DOHH2 (cell line): Measurements from ENCODE around the gene GRIPAP1.

Experiments
- H3F3A ChIP-seq: fragments of 200-600 bp; sonication (generic), shearing (Covaris generic); 2 replicates; pipeline ENCODE4 v1.6.0; 2016; ENCODE audit warnings: antibody characterized with exemption, mild to moderate bottlenecking; ENCODE audit not compliant: control insufficient read depth, insufficient read depth
- H3K27ac ChIP-seq: fragments of 200-600 bp; sonication (generic); 2 replicates; pipeline ENCODE4 v1.5.1; 2014; ENCODE audit warnings: low read depth, mild to moderate bottlenecking, low read length, moderate library complexity
- H3K27me3 ChIP-seq: fragments of 200-600 bp; sonication (generic); 2 replicates; pipeline ENCODE4 v1.6.1; 2014; ENCODE audit warnings: mild to moderate bottlenecking, low read length, mixed read lengths; ENCODE audit not compliant: control insufficient read depth
- H3K36me3 ChIP-seq: fragments of 200-600 bp; sonication (generic); 2 replicates; pipeline ENCODE4 v1.6.1; 2014; ENCODE audit warnings: mild to moderate bottlenecking, low read length, moderate library complexity, mixed read lengths; ENCODE audit not compliant: control insufficient read depth
- H3K4me1 ChIP-seq: fragments of 200-600 bp; sonication (generic); 2 replicates; pipeline ENCODE4 v1.6.1; 2014; ENCODE audit warnings: mild to moderate bottlenecking, low read length, mixed read lengths; ENCODE audit not compliant: control insufficient read depth
- H3K4me2 ChIP-seq: fragments of 200-600 bp; sonication (generic); 2 replicates; pipeline ENCODE4 v1.6.0; 2014; ENCODE audit warnings: mild to moderate bottlenecking, low read length, moderate library complexity
- H3K4me3 ChIP-seq: fragments of 200-600 bp; sonication (generic); 2 replicates; pipeline ENCODE4 v1.5.1; 2014; ENCODE audit warnings: mild to moderate bottlenecking, low read length, mixed read lengths
- H3K79me2 ChIP-seq: fragments of 200-600 bp; sonication (generic); 2 replicates; pipeline ENCODE4 v1.6.1; 2014; ENCODE audit warnings: mild to moderate bottlenecking, low read length, mixed read lengths; ENCODE audit not compliant: control insufficient read depth
- H3K9me2 ChIP-seq: fragments of 200-600 bp; sonication (generic); replicated peaks from 2 replicates; pipeline ENCODE4 v1.6.1; 2014; ENCODE audit warnings: mild to moderate bottlenecking, low read length, mixed read lengths; ENCODE audit not compliant: control insufficient read depth
- H3K9me3 ChIP-seq: fragments of 200-600 bp; sonication (generic); 2 replicates; pipeline ENCODE4 v1.6.1; 2014; ENCODE audit warnings: antibody characterized with exemption, low read length, mixed read lengths; ENCODE audit not compliant: control insufficient read depth, insufficient read depth
- H4K20me1 ChIP-seq: fragments of 200-600 bp; sonication (generic); 2 replicates; pipeline ENCODE4 v1.6.0; 2014; ENCODE audit warnings: low read depth, mild to moderate bottlenecking, antibody characterized with exemption, low read length, moderate library complexity; ENCODE audit not compliant: control insufficient read depth, insufficient read depth
- EZH2phosphoT487 ChIP-seq: fragments of 200-600 bp; sonication (generic); IDR thresholded peaks from 2 replicates; pipeline ENCODE4 v1.6.1; 2017; ENCODE audit warnings: borderline replicate concordance, mild to moderate bottlenecking, antibody characterized with exemption, low read length, moderate library complexity, mixed read lengths
- TF ChIP-seq, protein P1 (sequence below): fragments of 200-600 bp; sonication (generic); IDR thresholded peaks from one replicate; pipeline ENCODE4 v1.5.1; 2014; ENCODE audit warnings: antibody characterized with exemption, mild to moderate bottlenecking, low read depth, low read length; ENCODE audit not compliant: poor library complexity, severe bottlenecking

Gene GRIPAP1

DNA sequence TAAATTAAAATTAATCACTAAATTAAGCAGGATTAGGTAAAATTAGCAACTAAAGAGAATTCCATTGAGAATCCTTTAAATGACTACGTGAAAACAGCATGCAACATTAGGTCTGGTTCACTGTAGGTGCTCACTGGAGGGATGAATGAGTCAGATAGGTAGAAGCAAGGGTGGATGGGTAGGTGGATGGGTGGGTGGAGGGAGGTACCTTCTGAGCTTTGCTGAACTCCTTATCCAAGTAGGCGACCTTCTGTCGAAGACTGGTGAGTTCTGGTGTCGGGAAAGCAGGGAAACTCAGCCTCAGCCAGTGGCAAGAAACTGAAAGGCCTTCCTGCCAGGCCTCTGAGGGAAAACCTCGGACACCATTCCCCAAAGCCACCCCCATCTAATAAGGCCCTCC lies 3.0 kb downstream of the GRIPAP1 start:
- Histone ChIP-seq H3K36me3 (peaks cover 50% of the 10 kb centered on the region), H3F3A (no peaks in the 10 kb centered on the region), H3K4me3 (no peak overlapping the region), H3K27ac (no peak overlapping the region), H3K79me2 (peaks cover 20% of the 10 kb centered on the region), H3K9me2 (no peaks in the 10 kb centered on the region; the same call in 1 of the 2 replicates), H3K27me3 (no peaks in the 10 kb centered on the region), H4K20me1 (no peaks in the 10 kb centered on the region), H3K9me3 (no peaks in the 10 kb centered on the region), H3K4me2 (no peak overlapping the region), H3K4me1 (peaks cover 20% of the 10 kb centered on the region)
- TF ChIP-seq, protein P1, sequence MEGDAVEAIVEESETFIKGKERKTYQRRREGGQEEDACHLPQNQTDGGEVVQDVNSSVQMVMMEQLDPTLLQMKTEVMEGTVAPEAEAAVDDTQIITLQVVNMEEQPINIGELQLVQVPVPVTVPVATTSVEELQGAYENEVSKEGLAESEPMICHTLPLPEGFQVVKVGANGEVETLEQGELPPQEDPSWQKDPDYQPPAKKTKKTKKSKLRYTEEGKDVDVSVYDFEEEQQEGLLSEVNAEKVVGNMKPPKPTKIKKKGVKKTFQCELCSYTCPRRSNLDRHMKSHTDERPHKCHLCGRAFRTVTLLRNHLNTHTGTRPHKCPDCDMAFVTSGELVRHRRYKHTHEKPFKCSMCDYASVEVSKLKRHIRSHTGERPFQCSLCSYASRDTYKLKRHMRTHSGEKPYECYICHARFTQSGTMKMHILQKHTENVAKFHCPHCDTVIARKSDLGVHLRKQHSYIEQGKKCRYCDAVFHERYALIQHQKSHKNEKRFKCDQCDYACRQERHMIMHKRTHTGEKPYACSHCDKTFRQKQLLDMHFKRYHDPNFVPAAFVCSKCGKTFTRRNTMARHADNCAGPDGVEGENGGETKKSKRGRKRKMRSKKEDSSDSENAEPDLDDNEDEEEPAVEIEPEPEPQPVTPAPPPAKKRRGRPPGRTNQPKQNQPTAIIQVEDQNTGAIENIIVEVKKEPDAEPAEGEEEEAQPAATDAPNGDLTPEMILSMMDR, result no peak
- TF ChIP-seq EZH2phosphoT487, result no peak

GRCh38 chrX:48998391-48998790 lies 3.7 kb downstream of the GRIPAP1 start:
- Histone ChIP-seq H3K4me2 (no peak overlapping the region), H3K9me3 (no peaks in the 10 kb centered on the region), H3F3A (no peaks in the 10 kb centered on the region), H3K4me1 (peaks cover 13% of the 10 kb centered on the region), H3K36me3 (peaks cover 52% of the 10 kb centered on the region), H4K20me1 (no peaks in the 10 kb centered on the region), H3K9me2 (no peaks in the 10 kb centered on the region; the same call in 1 of the 2 replicates), H3K4me3 (no peak overlapping the region), H3K27me3 (no peaks in the 10 kb centered on the region), H3K79me2 (peaks cover 20% of the 10 kb centered on the region), H3K27ac (no peak overlapping the region)
- no peak for TF ChIP-seq EZH2phosphoT487
- TF ChIP-seq, protein P1, result no peak

GRCh38 chrX:48997865-48998264 lies 4.2 kb downstream of the GRIPAP1 start:
- Histone ChIP-seq H3K27me3 (no peaks in the 10 kb centered on the region), H3K4me2 (no peak overlapping the region), H3K36me3 (peaks cover 55% of the 10 kb centered on the region)

More at GRCh38 chrX:48997865-48998264, 4.2 kb downstream of the GRIPAP1 start:
- no peaks in the 10 kb centered on the region for H3F3A ChIP-seq
- no peaks in the 10 kb centered on the region; the same call in 1 of the 2 replicates for H3K9me2 ChIP-seq
- H3K27ac ChIP-seq, result no peak overlapping the region
- peaks cover 20% of the 10 kb centered on the region for H3K79me2 ChIP-seq
- TF ChIP-seq EZH2phosphoT487, result no peak
- TF ChIP-seq, protein P1, result no peak
- peaks cover 10% of the 10 kb centered on the region for H3K4me1 ChIP-seq
- H3K9me3 ChIP-seq, result no peaks in the 10 kb centered on the region
- no peaks in the 10 kb centered on the region for H4K20me1 ChIP-seq
- no peak overlapping the region for H3K4me3 ChIP-seq
